Measurements from ENCODE around the gene CFAP77. TPM values are rescaled to one million over a fixed set of nuclear protein-coding genes. Genes with fewer than 3 reads are reported as not detected.

Gene CFAP77
- total RNA-seq, 1 donor from 2014 or later: 2.0 TPM

- intact Hi-C loops (cut with DNase I): no loop called here
- no peak for DNase-seq
- no peak for ATAC-seq (ENCODE audit: poor library complexity)
Measured at GRCh38 chr9:132478353-132479050, 68.5 kb downstream of the CFAP77 start.

DNA sequence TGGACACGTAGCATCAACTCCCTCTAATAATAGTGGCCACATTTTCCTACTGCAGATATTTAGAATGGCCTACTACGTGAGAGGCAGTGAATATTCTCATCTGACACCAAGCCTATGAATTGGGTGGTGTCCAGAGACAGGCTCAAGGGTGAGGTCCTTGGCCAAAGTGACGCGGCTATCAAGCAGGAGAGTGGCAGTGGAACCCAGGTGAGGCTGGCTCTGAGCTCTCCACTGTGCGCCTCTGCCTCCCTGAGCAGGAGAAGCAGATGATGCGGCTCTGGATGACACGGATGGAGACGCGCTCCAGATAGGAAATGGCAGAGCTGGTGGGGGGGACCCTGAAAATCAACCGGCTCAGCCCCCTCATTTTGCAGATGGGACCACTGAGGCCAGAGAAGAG is 69.7 kb downstream of the CFAP77 start:
- intact Hi-C loops (cut with DNase I): no loop called here
- ATAC-seq (ENCODE audit: poor library complexity): no peak
- DNase-seq: no peak

- no peak for DNase-seq
- intact Hi-C loops (cut with DNase I): no loop called here
Measured at GRCh38 chr9:132481053-132481849, 71.2 kb downstream of the CFAP77 start.

DNA sequence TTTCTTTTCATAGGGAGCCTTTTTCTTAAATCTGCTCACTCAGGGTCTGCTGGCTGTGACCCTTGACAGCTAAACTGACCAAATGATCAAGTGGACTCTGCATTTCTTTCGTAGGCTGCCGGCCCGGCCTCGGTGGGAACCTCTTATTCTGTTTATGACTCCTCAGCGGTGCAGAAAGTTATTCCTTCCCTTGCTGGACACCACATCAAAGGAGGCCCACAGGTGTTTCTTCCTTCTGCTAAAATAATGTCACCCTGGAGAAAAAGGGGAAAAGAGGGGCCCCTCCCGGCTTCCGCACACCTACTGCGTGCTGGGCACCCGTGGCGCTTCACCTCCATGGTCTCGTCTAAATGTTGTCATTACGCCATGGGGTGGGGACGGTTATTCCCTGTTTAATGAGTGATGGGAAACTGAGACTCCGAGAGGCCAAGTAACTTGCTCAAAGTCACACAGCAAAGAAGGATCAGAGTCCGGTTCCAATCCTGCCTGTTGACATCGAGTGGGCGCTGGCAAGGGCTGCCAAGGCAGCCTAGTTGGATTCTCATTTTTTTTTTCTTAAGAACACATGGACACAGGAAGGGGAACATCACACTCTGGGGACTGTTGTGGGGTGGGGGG is 72.3 kb downstream of the CFAP77 start:
- DNase-seq: no peak
- ATAC-seq (ENCODE audit: poor library complexity): no peak
- intact Hi-C loops (cut with DNase I): no loop called here

More at GRCh38 chr9:132481053-132481849, 71.2 kb downstream of the CFAP77 start:
- ATAC-seq (ENCODE audit: poor library complexity): no peak

DNA sequence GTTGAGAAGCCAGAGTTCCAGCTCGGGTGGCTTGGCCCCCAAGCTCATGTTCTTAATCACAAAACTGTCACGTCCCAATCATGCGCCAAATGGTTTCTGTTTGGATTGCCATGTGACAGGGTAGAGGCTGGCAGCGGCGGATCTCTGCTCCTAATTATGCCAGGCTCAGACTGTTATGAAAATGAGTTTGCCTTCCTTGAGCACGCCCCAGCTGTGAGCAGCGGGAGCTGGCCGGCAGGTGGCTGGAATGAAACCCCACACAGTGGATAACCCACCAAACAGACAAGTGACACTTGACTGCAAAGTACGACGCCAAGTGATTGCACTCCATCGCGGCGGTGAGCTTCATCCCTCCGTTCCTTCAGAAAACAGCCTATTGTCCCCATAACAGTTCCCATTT is 75.4 kb downstream of the CFAP77 start:
- ATAC-seq (ENCODE audit: poor library complexity) (peak; percentile 36), DNase-seq (no peak)
- intact Hi-C loops (cut with DNase I): no loop called here

DNA sequence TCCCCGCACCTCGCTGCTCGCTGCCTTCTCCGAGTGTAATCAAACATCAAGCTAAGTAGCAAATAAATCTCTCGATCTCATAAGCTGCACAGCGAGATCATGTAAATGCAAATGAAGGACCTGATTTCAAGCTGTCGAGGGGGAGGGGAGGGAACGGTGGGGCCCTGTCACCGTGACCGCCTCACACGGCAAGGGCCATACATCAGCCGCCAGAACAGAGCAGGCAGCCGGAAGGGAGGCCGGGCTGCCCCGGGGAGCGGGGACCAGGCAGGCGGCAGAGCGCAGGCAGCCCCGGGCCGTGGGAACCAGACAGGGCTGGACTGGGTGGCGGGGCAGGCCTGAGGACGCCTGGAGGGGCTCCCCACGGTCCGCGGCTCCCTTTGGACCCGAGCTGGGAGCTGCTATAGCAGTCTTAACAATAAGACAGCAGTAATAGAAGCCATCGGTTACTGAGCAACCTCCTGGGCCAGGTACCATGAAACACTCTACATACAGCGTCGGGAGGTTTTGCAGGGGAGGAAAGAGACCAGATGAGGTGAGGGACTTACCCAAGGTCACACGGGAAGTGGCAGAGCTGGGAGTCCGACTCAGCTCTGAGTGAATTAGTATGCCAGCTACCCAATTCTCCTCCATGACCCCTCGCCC is 76.8 kb downstream of the CFAP77 start:
- DNase-seq: no peak
- ATAC-seq (ENCODE audit: poor library complexity): no peak
- intact Hi-C loops (cut with DNase I): no loop called here

- intact Hi-C loops (cut with DNase I): no loop called here
- ATAC-seq (ENCODE audit: poor library complexity): no peak
- no peak for DNase-seq
Measured at GRCh38 chr9:132487351-132487791, 77.4 kb downstream of the CFAP77 start.

DNA sequence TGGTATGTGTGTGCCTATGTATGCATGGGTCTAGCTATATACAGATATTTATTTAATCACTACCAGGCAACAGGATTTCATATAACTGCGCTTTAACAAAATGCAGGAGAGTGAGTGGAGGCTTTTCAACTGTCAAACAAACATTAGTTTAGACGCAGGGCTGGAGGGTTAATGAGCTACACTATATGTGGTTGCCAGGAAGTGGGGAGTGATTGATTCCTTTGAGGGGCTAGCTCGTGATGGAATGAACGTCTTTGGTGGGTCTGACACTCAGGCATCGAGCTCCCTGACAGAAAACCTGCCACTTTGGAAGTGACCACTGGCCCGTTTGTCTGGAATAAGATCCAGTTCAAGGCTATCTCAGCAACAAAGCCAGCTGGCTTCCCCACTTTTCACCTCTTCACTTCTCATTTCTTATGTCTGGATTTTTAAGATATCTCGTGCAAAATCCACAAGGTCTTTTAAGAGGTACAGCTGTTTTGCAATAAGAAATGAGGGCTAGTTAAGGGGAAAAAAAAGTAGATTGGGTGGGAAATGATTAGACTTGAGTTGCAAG is 78.0 kb downstream of the CFAP77 start:
- no peak for DNase-seq
- intact Hi-C loops (cut with DNase I): no loop called here
- no peak for ATAC-seq (ENCODE audit: poor library complexity)

GRCh38 chr9:132488626-132489025 is 78.6 kb downstream of the CFAP77 start:
- DNase-seq (no peak), ATAC-seq (ENCODE audit: poor library complexity) (no peak)
- intact Hi-C loops (cut with DNase I): no loop called here

DNA sequence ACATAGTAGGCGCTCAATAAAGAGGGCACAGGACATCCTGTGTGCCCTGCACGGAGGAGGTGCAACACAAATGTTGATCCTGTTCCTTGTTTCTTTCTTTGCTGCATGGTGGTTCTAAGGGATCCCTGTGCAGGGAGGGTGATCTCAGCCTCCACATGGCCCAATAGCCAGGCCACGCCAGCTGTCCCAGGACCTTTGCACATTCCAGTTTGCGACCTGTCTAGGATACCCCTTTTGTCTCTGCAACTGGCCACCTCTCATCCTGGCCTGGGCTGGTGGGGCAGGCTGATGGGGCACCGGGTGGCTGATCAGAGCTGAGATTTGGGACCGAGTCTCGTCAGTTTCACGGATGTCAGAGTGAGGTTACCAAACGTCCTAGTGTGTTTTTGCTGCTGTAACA is 79.5 kb downstream of the CFAP77 start:
- intact Hi-C loops (cut with DNase I): no loop called here
- ATAC-seq (ENCODE audit: poor library complexity) (no peak), DNase-seq (no peak)

DNA sequence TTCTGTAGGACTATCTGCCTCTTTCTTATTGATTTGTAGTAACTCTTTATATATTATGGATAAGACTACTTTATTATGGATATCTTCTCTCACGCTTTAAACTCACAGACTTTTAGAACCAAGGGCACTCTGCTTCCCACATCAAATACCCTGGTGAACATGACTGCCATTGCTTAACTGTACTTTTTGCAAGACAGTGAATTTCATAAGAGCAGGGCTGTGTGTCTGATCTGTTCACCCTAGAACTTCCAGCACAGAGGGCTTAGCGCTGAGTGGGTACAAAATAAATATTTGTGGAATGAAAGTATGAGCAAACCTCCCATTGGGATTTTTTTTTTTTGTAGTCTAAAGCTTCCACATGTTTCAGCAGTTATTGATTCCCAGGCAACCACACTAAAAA is 84.8 kb downstream of the CFAP77 start:
- no peak for ATAC-seq (ENCODE audit: poor library complexity)
- intact Hi-C loops (cut with DNase I): no loop called here
- no peak for DNase-seq

DNA sequence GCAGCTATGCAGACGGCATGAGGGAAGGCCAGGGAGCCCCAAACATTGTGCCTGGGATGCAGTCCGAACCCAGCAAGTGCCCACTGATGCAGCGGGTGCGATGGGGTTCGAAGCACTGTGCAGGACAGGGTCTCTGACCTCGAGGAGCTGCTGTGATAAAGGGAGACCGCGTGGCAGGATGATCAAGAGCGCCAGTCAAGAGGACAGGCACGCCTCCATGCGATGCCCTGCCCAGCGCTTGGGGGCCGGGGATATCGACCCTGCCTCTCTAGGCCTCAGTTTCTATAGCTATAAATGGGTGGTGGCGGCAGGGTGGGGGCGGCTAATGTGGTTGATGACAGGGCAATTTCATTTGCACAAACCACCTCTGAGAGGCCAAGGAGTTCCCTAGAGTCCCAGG is 87.7 kb downstream of the CFAP77 start:
- no peak for ATAC-seq (ENCODE audit: poor library complexity)
- intact Hi-C loops (cut with DNase I): no loop called here
- DNase-seq: no peak

- intact Hi-C loops (cut with DNase I): no loop called here
- ATAC-seq (ENCODE audit: poor library complexity): no peak
- DNase-seq: no peak
Measured at GRCh38 chr9:132498531-132499210, 88.7 kb downstream of the CFAP77 start.

DNA sequence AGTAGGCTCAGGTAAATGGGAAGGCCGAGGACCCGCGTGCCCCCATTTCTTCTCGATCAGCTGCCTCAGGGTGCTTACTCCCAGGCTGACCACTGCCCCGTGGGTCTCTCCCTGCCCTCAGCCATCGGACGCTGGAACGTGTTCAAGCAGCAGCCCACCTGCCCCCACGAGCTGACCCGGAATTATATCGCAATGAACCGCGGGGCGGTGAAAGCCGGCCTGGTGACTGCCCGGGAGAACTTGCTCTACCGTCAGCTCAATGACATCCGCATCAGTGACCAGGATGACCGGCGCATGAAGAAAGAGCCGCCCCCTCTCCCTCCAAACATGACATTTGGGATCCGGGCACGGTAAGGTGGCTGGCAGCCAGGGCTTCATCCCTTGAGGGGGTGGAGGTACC is 89.2 kb downstream of the CFAP77 start:
- intact Hi-C loops (cut with DNase I): no loop called here
- no peak for DNase-seq
- ATAC-seq (ENCODE audit: poor library complexity): no peak

- DNase-seq (no peak), ATAC-seq (ENCODE audit: poor library complexity) (no peak)
- intact Hi-C loops (cut with DNase I): no loop called here
Measured at GRCh38 chr9:132500193-132500592, 90.2 kb downstream of the CFAP77 start.

GRCh38 chr9:132502480-132502879 is 92.5 kb downstream of the CFAP77 start:
- ATAC-seq (ENCODE audit: poor library complexity): no peak
- intact Hi-C loops (cut with DNase I): no loop called here
- no peak for DNase-seq

GRCh38 chr9:132503116-132503515 is 93.1 kb downstream of the CFAP77 start:
- no peak for DNase-seq
- intact Hi-C loops (cut with DNase I): no loop called here
- no peak for ATAC-seq (ENCODE audit: poor library complexity)

DNA sequence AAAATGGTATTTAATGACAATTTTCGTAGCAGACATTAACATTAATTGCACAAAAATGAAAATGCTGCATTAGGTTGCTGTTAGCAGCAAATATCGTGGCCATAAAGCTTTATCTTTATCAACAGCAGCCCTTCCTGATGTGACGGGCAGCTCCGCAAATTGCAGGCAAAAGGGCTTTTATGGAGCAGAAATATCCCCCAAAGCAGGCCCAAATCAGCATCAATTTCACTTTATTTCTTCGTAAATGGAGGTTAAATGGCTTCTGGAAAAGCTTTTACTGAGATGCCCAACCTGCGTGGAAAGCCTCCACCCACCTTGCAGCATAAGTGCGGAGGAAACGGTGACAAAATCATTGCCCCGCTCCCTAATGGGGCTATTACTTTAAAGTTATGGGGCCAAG is 94.5 kb downstream of the CFAP77 start:
- no peak for DNase-seq
- intact Hi-C loops (cut with DNase I): no loop called here
- no peak for ATAC-seq (ENCODE audit: poor library complexity)

Data from Right ventricle myocardium superior (tissue), 1 donor.